ENCODE measurements around the gene SLCO4A1.
A peak's percentile ranks its signal among the peaks of the same experiment; 100 is the strongest.
"Not testable (repeated sequence)": the region's sequence is repeated elsewhere in the genome, so short reads cannot be mapped to it uniquely, and the experiment has no call there.

SLCO4A1 gene

GRCh38 chr20:62623488-62624324 lies 18.6 kb upstream of the SLCO4A1 start:
- peak; percentile 72 for DNase-seq (ENCODE audit: low read depth)

- no peak for DNase-seq (ENCODE audit: low read depth)
Observed at GRCh38 chr20:62624325-62624690, 18.0 kb upstream of the SLCO4A1 start.

GRCh38 chr20:62624719-62625453 lies 17.4 kb upstream of the SLCO4A1 start:
- no peak for DNase-seq (ENCODE audit: low read depth)

- DNase-seq (ENCODE audit: low read depth), result no peak
Observed at GRCh38 chr20:62625516-62625915, 16.8 kb upstream of the SLCO4A1 start.

- no peak for DNase-seq (ENCODE audit: low read depth)
Observed at GRCh38 chr20:62625921-62626547, 16.3 kb upstream of the SLCO4A1 start.

GRCh38 chr20:62627425-62627824 lies 14.9 kb upstream of the SLCO4A1 start:
- not testable (repeated sequence) for DNase-seq (ENCODE audit: low read depth)

- no peak for DNase-seq (ENCODE audit: low read depth)
Observed at GRCh38 chr20:62627901-62628612, 14.2 kb upstream of the SLCO4A1 start.

GRCh38 chr20:62628691-62629090 lies 13.6 kb upstream of the SLCO4A1 start:
- DNase-seq (ENCODE audit: low read depth), result no peak

GRCh38 chr20:62629864-62630470 lies 12.3 kb upstream of the SLCO4A1 start:
- no peak for DNase-seq (ENCODE audit: low read depth)

GRCh38 chr20:62631336-62632308 lies 10.7 kb upstream of the SLCO4A1 start:
- no peak for DNase-seq (ENCODE audit: low read depth)

- DNase-seq (ENCODE audit: low read depth), result no peak
Observed at GRCh38 chr20:62632575-62633090, 9.7 kb upstream of the SLCO4A1 start.

- DNase-seq (ENCODE audit: low read depth), result no peak
Observed at GRCh38 chr20:62633598-62634329, 8.5 kb upstream of the SLCO4A1 start.

GRCh38 chr20:62634330-62634967 lies 7.9 kb upstream of the SLCO4A1 start:
- no peak for DNase-seq (ENCODE audit: low read depth)

- DNase-seq (ENCODE audit: low read depth), result no peak
Observed at GRCh38 chr20:62635232-62635631, 7.1 kb upstream of the SLCO4A1 start.

- DNase-seq (ENCODE audit: low read depth), result no peak
Observed at GRCh38 chr20:62635852-62636251, 6.5 kb upstream of the SLCO4A1 start.

- DNase-seq (ENCODE audit: low read depth), result no peak
Observed at GRCh38 chr20:62636446-62636845, 5.9 kb upstream of the SLCO4A1 start.

GRCh38 chr20:62637110-62637509 lies 5.2 kb upstream of the SLCO4A1 start:
- DNase-seq (ENCODE audit: low read depth), result no peak

GRCh38 chr20:62637521-62638054 lies 4.7 kb upstream of the SLCO4A1 start:
- no peak for DNase-seq (ENCODE audit: low read depth)

GRCh38 chr20:62638055-62638570 lies 4.2 kb upstream of the SLCO4A1 start:
- DNase-seq (ENCODE audit: low read depth), result no peak
